Measurements from ENCODE around the gene STOM.

DNA sequence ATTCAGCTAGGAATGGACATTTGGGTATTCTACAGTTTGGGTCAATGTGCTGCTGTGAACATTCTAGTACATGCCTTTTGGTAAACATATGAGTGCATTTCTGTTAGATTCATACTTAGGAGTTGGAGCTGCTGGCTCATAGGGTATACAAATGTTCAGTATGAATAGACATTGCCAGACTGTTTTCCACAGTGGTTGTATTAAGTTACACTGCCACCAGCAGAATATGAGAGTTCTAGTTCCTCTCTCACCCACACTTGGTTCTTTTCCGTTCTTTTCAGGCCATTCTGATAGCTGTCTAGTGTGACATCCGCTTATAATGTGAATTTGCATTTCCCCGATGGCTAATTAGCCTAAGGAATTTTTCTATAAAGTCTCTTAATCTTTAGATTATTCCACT lies 25.0 kb downstream of the STOM start:
- TF ChIP-seq, protein P1, sequence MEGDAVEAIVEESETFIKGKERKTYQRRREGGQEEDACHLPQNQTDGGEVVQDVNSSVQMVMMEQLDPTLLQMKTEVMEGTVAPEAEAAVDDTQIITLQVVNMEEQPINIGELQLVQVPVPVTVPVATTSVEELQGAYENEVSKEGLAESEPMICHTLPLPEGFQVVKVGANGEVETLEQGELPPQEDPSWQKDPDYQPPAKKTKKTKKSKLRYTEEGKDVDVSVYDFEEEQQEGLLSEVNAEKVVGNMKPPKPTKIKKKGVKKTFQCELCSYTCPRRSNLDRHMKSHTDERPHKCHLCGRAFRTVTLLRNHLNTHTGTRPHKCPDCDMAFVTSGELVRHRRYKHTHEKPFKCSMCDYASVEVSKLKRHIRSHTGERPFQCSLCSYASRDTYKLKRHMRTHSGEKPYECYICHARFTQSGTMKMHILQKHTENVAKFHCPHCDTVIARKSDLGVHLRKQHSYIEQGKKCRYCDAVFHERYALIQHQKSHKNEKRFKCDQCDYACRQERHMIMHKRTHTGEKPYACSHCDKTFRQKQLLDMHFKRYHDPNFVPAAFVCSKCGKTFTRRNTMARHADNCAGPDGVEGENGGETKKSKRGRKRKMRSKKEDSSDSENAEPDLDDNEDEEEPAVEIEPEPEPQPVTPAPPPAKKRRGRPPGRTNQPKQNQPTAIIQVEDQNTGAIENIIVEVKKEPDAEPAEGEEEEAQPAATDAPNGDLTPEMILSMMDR (IDR thresholded peaks at IDR 0.05; ENCODE audit: low read depth, low read length) = no peak
- TF ChIP-seq EZH2phosphoT487 (IDR thresholded peaks at IDR 0.05; ENCODE audit: low read depth) = no peak

Measured in OCI-LY3 (cell line).